Gastrocnemius medialis (tissue), 4 donors: ENCODE measurements around the gene ITGB1. TPM values are rescaled to one million over a fixed set of nuclear protein-coding genes. Genes with fewer than 3 reads are reported as not detected.

ENCODE experiments used
- ATAC-seq, 2 donors: fragments of 150-250 bp; one replicate each; pipeline ENCODE4 v1.9.1; 2016
- DNase-seq, 2 donors: peaks; one replicate each; pipeline ENCODE4 v3.0.0-alpha.2; 2019
- H3K27ac ChIP-seq, 4 donors: fragments of 200-600 bp; sonication (generic); 1 replicate in 1 of 4; 2 replicates in 3 of 4; pipeline ENCODE4 v1.5.1; 2016 to 2018; ENCODE audit warnings: mild to moderate bottlenecking in 2 of 4, moderate library complexity in 1 of 4
- H3K27me3 ChIP-seq, 3 donors: fragments of 200-600 bp; sonication (generic) in 2 of 3; 1 replicate in 1 of 3; 2 replicates in 2 of 3; pipeline versions ENCODE4 v1.5.1 to v1.6.0; 2016 to 2019; ENCODE audit warnings: mild to moderate bottlenecking in 1 of 3, moderate library complexity in 1 of 3
- H3K36me3 ChIP-seq, 2 donors: fragments of 200-600 bp; sonication (generic) in 1 of 2; one replicate each; pipeline ENCODE4 v1.5.1; 2017 to 2018
- H3K4me1 ChIP-seq, 2 donors: fragments of 200-600 bp; sonication (generic) in 1 of 2; one replicate each; pipeline ENCODE4 v1.5.1; 2016 to 2017; ENCODE audit warnings: mild to moderate bottlenecking in 2 of 2
- H3K4me3 ChIP-seq, 4 donors: fragments of 200-600 bp; sonication (generic) in 3 of 4; 1 replicate in 1 of 4; 2 replicates in 3 of 4; pipeline ENCODE4 v1.5.1; 2016 to 2019; ENCODE audit warnings: mild to moderate bottlenecking in 2 of 4
- H3K9me3 ChIP-seq, 3 donors: fragments of 200-600 bp; sonication (generic) in 2 of 3; 1 replicate in 1 of 3; 2 replicates in 2 of 3; pipeline ENCODE4 v1.5.1; 2016 to 2019
- CTCF ChIP-seq, 5 experiments: fragments of 450-650 bp in 3 of 5; fragments of 200-600 bp in 2 of 5; sonication (generic) in 2 of 5; IDR thresholded peaks in 4 of 5; conservative IDR thresholded peaks in 1 of 5; 1 replicate in 4 of 5; 2 replicates in 1 of 5; pipeline ENCODE4 v1.5.1; 2016 to 2019; ENCODE audit warnings: antibody characterized with exemption in 5 of 5, mild to moderate bottlenecking in 3 of 5, moderate library complexity in 3 of 5
- POLR2A ChIP-seq, 2 donors: fragments of 450-650 bp; IDR thresholded peaks; one replicate each; pipeline ENCODE4 v1.6.1; 2017; ENCODE audit warnings: antibody characterized with exemption in 2 of 2, mild to moderate bottlenecking in 2 of 2, moderate library complexity in 2 of 2
- in situ Hi-C, 4 donors: fragments of 200-750 bp; cut with MboI; loops; one replicate each; pipeline versions ENCODE4 v1.15.0 to v1.8.0; 2017; ENCODE audit warnings: low sequenced_read_pairs in 4 of 4
- intact Hi-C: fragments of 100-400 bp; cut with DNase I; formaldehyde crosslinking; loops from one replicate; pipeline ENCODE4 v1.15.1; 2023; ENCODE audit warnings: low total_unique reads
- total RNA-seq, 4 donors: library from RNA; depleted of rRNA; stranded (reverse); fragments of >200 nt; gene quantifications; one replicate each; pipeline versions ENCODE4 v1.1.0 to v1.2.3, GENCODE V29; 2016

ITGB1 gene
- total RNA-seq, 4 donors from 2014 or later = 242 to 379 (median 368) TPM

GRCh38 chr10:32955299-32955772 lies 2.7 kb downstream of the ITGB1 start:
- no peaks in the 10 kb centered on the region for H3K36me3 ChIP-seq
- TF ChIP-seq CTCF (IDR thresholded peaks at IDR 0.05 in 4 of 5, conservative IDR thresholded peaks at IDR 0.05 in 1 of 5) (no peak), POLR2A (IDR thresholded peaks at IDR 0.05) (no peak)
- peaks cover 72 to 74% of the 10 kb centered on the region in 2 donors for H3K4me1 ChIP-seq
- ATAC-seq (no peak), DNase-seq (no peak)
- in situ Hi-C loops = no loop called here
- no peaks in the 10 kb centered on the region for H3K27me3 ChIP-seq
- no peaks in the 10 kb centered on the region for H3K9me3 ChIP-seq
- H3K27ac ChIP-seq = peak overlapping the region; percentile 93 to 98 (median 96)
- H3K4me3 ChIP-seq = peak overlapping the region; percentile 72 to 96 (median 76)
- intact Hi-C loops = loop anchor here (5.0 to 10.0 kb wide), 4 partner anchors 379 to 901 kb away; partner anchors contain the start of genes CCDC7, KIF5B and NRP1

GRCh38 chr10:32954545-32955298 lies 3.3 kb downstream of the ITGB1 start:
- ATAC-seq (no peak), DNase-seq (no peak)
- Histone ChIP-seq H3K36me3 (no peaks in the 10 kb centered on the region), H3K4me3 (peak overlapping the region; percentile 72 to 96 (median 76)), H3K9me3 (no peaks in the 10 kb centered on the region), H3K4me1 (peaks cover 77% of the 10 kb centered on the region in 2 donors), H3K27me3 (no peaks in the 10 kb centered on the region), H3K27ac (peak overlapping the region; percentile 93 to 98 (median 96))
- in situ Hi-C loops (no loop called here), intact Hi-C loops (loop anchor here (5.0 to 10.0 kb wide), 4 partner anchors 380 to 900 kb away; partner anchors contain the start of genes CCDC7, KIF5B and NRP1)
- TF ChIP-seq POLR2A (IDR thresholded peaks at IDR 0.05) = no peak
- TF ChIP-seq CTCF (IDR thresholded peaks at IDR 0.05 in 4 of 5, conservative IDR thresholded peaks at IDR 0.05 in 1 of 5) = no peak

- H3K27me3 ChIP-seq = no peaks in the 10 kb centered on the region
- no peak for TF ChIP-seq CTCF (IDR thresholded peaks at IDR 0.05 in 4 of 5, conservative IDR thresholded peaks at IDR 0.05 in 1 of 5)
- no peak for TF ChIP-seq POLR2A (IDR thresholded peaks at IDR 0.05)
- DNase-seq (no peak), ATAC-seq (no peak)
- H3K36me3 ChIP-seq = no peaks in the 10 kb centered on the region
- intact Hi-C loops = loop anchor here (10.0 kb wide), 2 partner anchors 381 to 899 kb away; partner anchors contain the start of genes KIF5B and NRP1
- H3K27ac ChIP-seq = peak overlapping the region; percentile 93 to 98 (median 96)
- peaks cover 75 to 77% of the 10 kb centered on the region in 2 donors for H3K4me1 ChIP-seq
- in situ Hi-C loops = no loop called here
- no peaks in the 10 kb centered on the region for H3K9me3 ChIP-seq
- H3K4me3 ChIP-seq = peak overlapping the region in 1 of 4 donors; percentile 79
Measured at GRCh38 chr10:32954080-32954479, 4.0 kb downstream of the ITGB1 start.

GRCh38 chr10:32953277-32953927 lies 4.6 kb downstream of the ITGB1 start:
- H3K9me3 ChIP-seq = no peaks in the 10 kb centered on the region
- no peak for ATAC-seq
- no peak overlapping the region for H3K4me3 ChIP-seq
- TF ChIP-seq POLR2A (IDR thresholded peaks at IDR 0.05) = no peak
- no peak for TF ChIP-seq CTCF (IDR thresholded peaks at IDR 0.05 in 4 of 5, conservative IDR thresholded peaks at IDR 0.05 in 1 of 5)
- in situ Hi-C loops (no loop called here), intact Hi-C loops (loop anchor here (10.0 kb wide), 2 partner anchors 381 to 899 kb away; partner anchors contain the start of genes KIF5B and NRP1)
- no peaks in the 10 kb centered on the region for H3K27me3 ChIP-seq
- DNase-seq = no peak
- peak overlapping the region; percentile 93 to 98 (median 96) for H3K27ac ChIP-seq
- peaks cover 80 to 83% of the 10 kb centered on the region in 2 donors for H3K4me1 ChIP-seq
- H3K36me3 ChIP-seq = no peaks in the 10 kb centered on the region
